ENCODE data around the gene WNT6.
"Not testable (repeated sequence)": the region's sequence is repeated elsewhere in the genome, so short reads cannot be mapped to it uniquely, and the experiment has no call there.

Gene WNT6

GRCh38 chr2:218830526-218831306 lies 28.9 kb upstream of the WNT6 start:
- DNase-seq, result no peak

GRCh38 chr2:218831378-218831990 lies 28.1 kb upstream of the WNT6 start, which contains the start of gene PRKAG3:
Gene PRKAG3, minus strand, starts transcription at chr2:218831803.
- no peak for DNase-seq

GRCh38 chr2:218832081-218832480 lies 27.5 kb upstream of the WNT6 start:
- DNase-seq, result no peak

GRCh38 chr2:218832520-218832919 lies 27.1 kb upstream of the WNT6 start:
- no peak for DNase-seq

- DNase-seq, result no peak
Measured at GRCh38 chr2:218833023-218833609, 26.5 kb upstream of the WNT6 start.

- no peak for DNase-seq
Measured at GRCh38 chr2:218834685-218835084, 24.9 kb upstream of the WNT6 start.

GRCh38 chr2:218837495-218837894 lies 22.1 kb upstream of the WNT6 start:
- no peak for DNase-seq

- DNase-seq, result peak; percentile 82 to 93
Measured at GRCh38 chr2:218839430-218839829, 20.2 kb upstream of the WNT6 start.

- DNase-seq, result peak in 1 of 2 donors; percentile 48
Measured at GRCh38 chr2:218839888-218840287, 19.7 kb upstream of the WNT6 start.

- not testable (repeated sequence) for DNase-seq
Measured at GRCh38 chr2:218844334-218844733, 15.3 kb upstream of the WNT6 start.

- DNase-seq, result not testable (repeated sequence)
Measured at GRCh38 chr2:218846963-218847362, 12.6 kb upstream of the WNT6 start.

GRCh38 chr2:218849721-218850120 lies 9.9 kb upstream of the WNT6 start:
- DNase-seq, result no peak

GRCh38 chr2:218850796-218851195 lies 8.8 kb upstream of the WNT6 start:
- no peak for DNase-seq

GRCh38 chr2:218851286-218851685 lies 8.3 kb upstream of the WNT6 start:
- no peak for DNase-seq

- peak; percentile 55 to 75 for DNase-seq
Measured at GRCh38 chr2:218852911-218853667, 6.5 kb upstream of the WNT6 start.

- no peak for DNase-seq
Measured at GRCh38 chr2:218853766-218854165, 5.8 kb upstream of the WNT6 start.

GRCh38 chr2:218854860-218855259 lies 4.7 kb upstream of the WNT6 start:
- DNase-seq, result no peak

- no peak for DNase-seq
Measured at GRCh38 chr2:218855305-218856166, 4.1 kb upstream of the WNT6 start.

- DNase-seq, result no peak
Measured at GRCh38 chr2:218856167-218856895, 3.3 kb upstream of the WNT6 start.

- no peak for DNase-seq
Measured at GRCh38 chr2:218856896-218857243, 2.7 kb upstream of the WNT6 start.

GRCh38 chr2:218857371-218858137 lies 2.1 kb upstream of the WNT6 start:
- no peak for DNase-seq

Measured in inflammatory macrophage (primary cell).